Brain microvascular endothelial cell (primary cell): ENCODE results near the gene PAOX.
"Not testable (repeated sequence)": the region's sequence is repeated elsewhere in the genome, so short reads cannot be mapped to it uniquely, and the experiment has no call there.

Experiments
- DNase-seq: peaks from one replicate; pipeline ENCODE4 v3.0.0-alpha.2; 2020
- H3K27ac ChIP-seq: fragments of 250-450 bp; sonication (Bioruptor Pico); 2 replicates; pipeline ENCODE4 v1.5.1; 2020; ENCODE audit warnings: mild to moderate bottlenecking, moderate library complexity
- H3K27me3 ChIP-seq: fragments of 250-450 bp; sonication (Bioruptor Pico); replicated peaks from 2 replicates; pipeline ENCODE4 v1.5.1; 2020; ENCODE audit warnings: mild to moderate bottlenecking
- H3K36me3 ChIP-seq: fragments of 250-450 bp; sonication (Bioruptor Pico); replicated peaks from 2 replicates; pipeline ENCODE4 v1.5.1; 2020; ENCODE audit warnings: mild to moderate bottlenecking
- H3K4me3 ChIP-seq: 2 replicates; pipeline ENCODE4 v1.5.1; 2011; ENCODE audit warnings: low read depth, mild to moderate bottlenecking, control low read depth, low read length, moderate library complexity
- in situ Hi-C: cut with HindIII; loops from 2 replicates; pipeline ENCODE4 v1.10.0; 2017; ENCODE audit warnings: low sequenced_read_pairs, low pct_ligation_motif_present
- TF ChIP-seq, protein P1 (sequence below): IDR thresholded peaks from 2 replicates; pipeline ENCODE4 v1.5.1; 2011; ENCODE audit warnings: low read depth, mild to moderate bottlenecking, moderate library complexity, low read length, control low read depth, inconsistent platforms; ENCODE audit errors: missing control alignments

The PAOX gene

GRCh38 chr10:133431888-133432613, 53.0 kb downstream of the PAOX start:
- H3K4me3 ChIP-seq, H3K36me3 ChIP-seq, DNase-seq, H3K27me3 ChIP-seq, H3K27ac ChIP-seq, in situ Hi-C loops: not testable (repeated sequence)

GRCh38 chr10:133432789-133433188, 53.7 kb downstream of the PAOX start:
- H3K36me3 ChIP-seq, H3K27ac ChIP-seq, H3K27me3 ChIP-seq, H3K4me3 ChIP-seq, in situ Hi-C loops, DNase-seq: not testable (repeated sequence)

- TF ChIP-seq, protein P1, sequence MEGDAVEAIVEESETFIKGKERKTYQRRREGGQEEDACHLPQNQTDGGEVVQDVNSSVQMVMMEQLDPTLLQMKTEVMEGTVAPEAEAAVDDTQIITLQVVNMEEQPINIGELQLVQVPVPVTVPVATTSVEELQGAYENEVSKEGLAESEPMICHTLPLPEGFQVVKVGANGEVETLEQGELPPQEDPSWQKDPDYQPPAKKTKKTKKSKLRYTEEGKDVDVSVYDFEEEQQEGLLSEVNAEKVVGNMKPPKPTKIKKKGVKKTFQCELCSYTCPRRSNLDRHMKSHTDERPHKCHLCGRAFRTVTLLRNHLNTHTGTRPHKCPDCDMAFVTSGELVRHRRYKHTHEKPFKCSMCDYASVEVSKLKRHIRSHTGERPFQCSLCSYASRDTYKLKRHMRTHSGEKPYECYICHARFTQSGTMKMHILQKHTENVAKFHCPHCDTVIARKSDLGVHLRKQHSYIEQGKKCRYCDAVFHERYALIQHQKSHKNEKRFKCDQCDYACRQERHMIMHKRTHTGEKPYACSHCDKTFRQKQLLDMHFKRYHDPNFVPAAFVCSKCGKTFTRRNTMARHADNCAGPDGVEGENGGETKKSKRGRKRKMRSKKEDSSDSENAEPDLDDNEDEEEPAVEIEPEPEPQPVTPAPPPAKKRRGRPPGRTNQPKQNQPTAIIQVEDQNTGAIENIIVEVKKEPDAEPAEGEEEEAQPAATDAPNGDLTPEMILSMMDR, result peak; percentile 37
- no peak overlapping the region for H3K27ac ChIP-seq
- peak; percentile 25 for DNase-seq
- H3K27me3 ChIP-seq, result no peaks in the 10 kb centered on the region
- in situ Hi-C loops, result no loop called here
- no peaks in the 10 kb centered on the region for H3K36me3 ChIP-seq
- no peak overlapping the region for H3K4me3 ChIP-seq
These were observed 59.7 kb downstream of the PAOX start for GRCh38 chr10:133438711-133439273.

DNA sequence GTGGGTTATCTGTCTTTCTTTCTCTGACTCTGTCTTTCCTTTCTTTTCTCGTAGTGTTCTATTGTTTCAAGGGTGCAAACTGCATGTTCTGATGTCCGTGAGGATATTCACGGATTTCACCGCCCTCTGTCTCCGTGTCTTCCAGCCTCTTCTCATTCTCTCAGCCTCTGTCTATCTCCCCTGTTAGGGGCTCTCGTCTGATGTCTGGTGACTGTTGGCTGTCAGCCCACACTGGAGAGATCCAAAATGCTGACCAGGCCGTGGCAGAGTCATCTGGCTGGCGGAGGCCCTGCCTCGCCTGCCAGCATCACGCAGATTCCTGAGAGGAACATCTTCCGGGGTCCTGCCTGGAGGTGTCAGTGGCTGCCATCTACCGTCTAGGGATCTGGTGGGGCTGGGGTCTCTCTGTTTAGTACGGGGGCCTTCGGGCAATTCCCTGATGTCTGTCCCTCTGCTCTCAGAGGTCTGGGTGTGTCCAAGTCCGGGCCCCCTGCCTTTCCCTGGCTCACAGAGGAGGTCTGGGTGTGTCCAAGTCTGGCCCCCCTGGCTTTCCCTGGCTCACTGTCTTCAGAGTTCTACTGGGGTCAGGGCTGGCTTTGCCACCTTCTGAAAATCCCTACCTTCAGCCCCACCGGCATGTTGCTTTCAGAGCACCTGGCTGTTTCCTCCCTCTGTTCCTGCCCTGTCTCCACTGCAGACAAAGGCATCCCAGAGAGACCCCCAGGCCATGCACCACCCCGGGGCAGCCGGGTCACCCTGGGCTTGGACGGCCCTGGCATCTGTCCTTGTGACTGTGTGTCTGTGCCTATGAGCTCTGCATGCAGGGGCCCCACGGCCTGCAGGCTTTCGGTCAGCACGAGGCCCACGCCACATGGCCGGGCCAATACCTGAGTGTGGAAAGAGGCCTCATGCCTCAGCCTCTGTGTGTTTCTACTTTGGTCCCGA, 60.7 kb downstream of the PAOX start:
- Histone ChIP-seq H3K4me3 (no peak overlapping the region), H3K27ac (no peak overlapping the region), H3K27me3 (no peaks in the 10 kb centered on the region), H3K36me3 (no peaks in the 10 kb centered on the region)
- no peak for DNase-seq
- TF ChIP-seq, protein P1, result no peak
- in situ Hi-C loops, result no loop called here

DNA sequence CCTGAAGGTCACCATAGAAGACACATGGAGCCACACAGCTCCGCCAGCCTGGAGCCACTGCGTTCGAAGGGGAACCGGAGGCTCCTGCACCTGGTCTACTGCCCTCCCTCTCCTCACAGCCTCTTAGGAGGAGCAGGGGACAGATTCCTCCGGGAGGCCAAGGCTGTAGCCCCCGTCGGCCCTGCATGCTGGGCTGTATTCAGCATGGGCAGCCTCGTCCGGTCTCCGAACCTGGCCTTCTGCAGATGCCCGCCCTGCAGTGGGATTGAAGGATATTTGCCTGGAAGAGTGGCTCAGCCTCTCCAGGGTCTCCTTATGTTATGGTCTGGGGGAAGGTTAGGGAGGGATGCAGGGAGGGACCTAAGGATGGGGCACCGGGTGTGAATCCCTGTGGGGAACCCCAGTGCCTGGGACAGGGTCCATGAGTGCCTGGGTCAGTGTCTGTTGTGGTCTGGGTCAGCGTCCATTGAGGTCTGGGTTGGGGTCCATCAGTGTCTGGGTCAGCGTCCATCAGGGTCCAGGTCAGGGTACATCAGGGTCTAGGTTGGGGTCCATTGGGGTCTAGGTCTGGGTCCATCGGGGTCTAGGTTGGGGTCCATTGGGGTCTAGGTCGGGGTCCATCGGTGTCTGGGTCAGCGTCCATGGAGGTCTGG, 61.7 kb downstream of the PAOX start:
- Histone ChIP-seq H3K27me3 (no peaks in the 10 kb centered on the region), H3K27ac (no peak overlapping the region), H3K36me3 (no peaks in the 10 kb centered on the region), H3K4me3 (no peak overlapping the region)
- no peak for DNase-seq
- TF ChIP-seq, protein P1, result no peak
- in situ Hi-C loops, result no loop called here
